HG02759 (cell line): ENCODE measurements around the gene OR56A5.
"Not testable (repeated sequence)": the region's sequence is repeated elsewhere in the genome, so short reads cannot be mapped to it uniquely, and the experiment has no call there.

Experiments
- ATAC-seq: cut with Tn5 transposase; IDR thresholded peaks from one replicate; pipeline ENCODE4 v1.9.1; 2021; ENCODE audit warnings: mild to moderate bottlenecking, moderate library complexity; ENCODE audit not compliant: unreplicated experiment

OR56A5 gene, protein sequence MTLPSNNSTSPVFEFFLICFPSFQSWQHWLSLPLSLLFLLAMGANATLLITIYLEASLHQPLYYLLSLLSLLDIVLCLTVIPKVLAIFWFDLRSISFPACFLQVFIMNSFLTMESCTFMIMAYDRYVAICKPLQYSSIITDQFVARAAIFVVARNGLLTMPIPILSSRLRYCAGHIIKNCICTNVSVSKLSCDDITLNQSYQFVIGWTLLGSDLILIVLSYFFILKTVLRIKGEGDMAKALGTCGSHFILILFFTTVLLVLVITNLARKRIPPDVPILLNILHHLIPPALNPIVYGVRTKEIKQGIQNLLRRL

GRCh38 chr11:5968394-5968793, at the start of gene OR56A5:
Gene OR56A5 (minus strand): TSS chr11:5968494. CDS start chr11:5968494, 0 bp downstream.
- ATAC-seq = no peak

- no peak for ATAC-seq
These were observed 44.7 kb upstream of the OR56A5 start for GRCh38 chr11:6013042-6013441.

- ATAC-seq = no peak
These were observed 43.9 kb upstream of the OR56A5 start for GRCh38 chr11:6012035-6012668.

DNA sequence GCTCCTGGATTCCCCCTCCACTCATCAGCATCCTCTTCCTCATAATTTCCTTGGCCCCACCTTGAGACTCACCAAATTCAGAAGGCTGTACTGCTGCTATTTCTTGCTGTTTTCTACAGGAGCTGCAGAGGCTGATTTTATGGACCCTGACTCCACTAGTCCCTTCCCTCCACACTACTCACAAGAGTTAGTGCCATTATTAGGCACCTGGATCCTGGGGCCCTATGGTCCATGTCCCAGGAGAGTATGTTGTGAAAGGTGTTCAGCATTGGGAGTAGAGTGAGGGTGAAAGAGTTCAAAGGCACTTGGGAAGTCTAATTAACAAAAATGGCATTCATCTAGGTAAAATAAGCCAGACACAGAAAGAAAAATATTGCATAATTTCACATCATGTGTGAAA, 38.6 kb upstream of the OR56A5 start, which contains the start of gene OR56A4:
TSS of gene OR56A4 (minus strand) at position 101 of the 400 bp plus-strand sequence. CDS start 3,954 bp downstream, outside the sequence.
- no peak for ATAC-seq

GRCh38 chr11:6006395-6006794, 38.1 kb upstream of the OR56A5 start:
- no peak for ATAC-seq

- no peak for ATAC-seq
These were observed 34.0 kb upstream of the OR56A5 start for GRCh38 chr11:6002202-6002699.

DNA sequence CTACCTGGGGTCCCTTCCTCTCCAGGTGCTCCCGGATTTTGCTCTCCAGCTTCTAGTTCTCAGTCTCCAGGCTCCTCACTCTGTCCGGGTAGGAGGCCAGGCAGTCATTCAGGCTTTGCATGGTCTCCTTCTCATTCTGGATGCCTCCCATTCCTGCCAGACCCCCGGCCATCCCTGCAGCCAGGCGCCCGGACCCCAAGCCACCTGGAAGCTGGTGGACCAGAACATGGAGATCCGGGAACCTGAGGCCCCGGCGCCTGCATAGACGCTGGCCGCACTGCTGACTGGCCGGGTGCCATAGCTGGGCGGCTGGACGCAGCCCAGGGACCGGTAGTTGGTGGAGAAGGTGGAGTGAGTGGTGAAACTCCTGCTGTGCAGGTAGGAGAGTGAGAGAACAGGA, 26.5 kb upstream of the OR56A5 start:
- ATAC-seq = no peak

- ATAC-seq = no peak
These were observed 24.4 kb upstream of the OR56A5 start for GRCh38 chr11:5992604-5993251.

- ATAC-seq = no peak
These were observed 23.9 kb upstream of the OR56A5 start for GRCh38 chr11:5992150-5992549.

DNA sequence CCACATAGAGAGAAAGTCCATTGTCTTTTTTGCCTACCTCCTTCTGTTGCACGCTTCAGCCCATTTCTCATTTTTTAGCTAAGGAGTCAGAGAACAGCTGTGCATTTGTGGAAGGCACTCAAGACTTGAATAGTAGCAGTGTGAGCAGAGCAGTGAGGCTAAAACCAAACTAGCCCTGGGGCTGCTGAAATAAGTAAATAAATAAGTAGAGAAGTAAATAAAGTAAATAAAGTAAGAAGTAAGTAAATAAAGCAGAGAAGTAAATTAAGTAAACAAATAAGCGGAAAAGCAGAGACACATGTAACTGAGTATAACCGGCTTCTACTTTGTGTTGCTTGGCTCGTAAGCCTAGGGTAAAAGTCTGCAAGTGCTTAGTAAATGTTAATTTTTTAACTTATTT, 20.9 kb upstream of the OR56A5 start:
- ATAC-seq = no peak

DNA sequence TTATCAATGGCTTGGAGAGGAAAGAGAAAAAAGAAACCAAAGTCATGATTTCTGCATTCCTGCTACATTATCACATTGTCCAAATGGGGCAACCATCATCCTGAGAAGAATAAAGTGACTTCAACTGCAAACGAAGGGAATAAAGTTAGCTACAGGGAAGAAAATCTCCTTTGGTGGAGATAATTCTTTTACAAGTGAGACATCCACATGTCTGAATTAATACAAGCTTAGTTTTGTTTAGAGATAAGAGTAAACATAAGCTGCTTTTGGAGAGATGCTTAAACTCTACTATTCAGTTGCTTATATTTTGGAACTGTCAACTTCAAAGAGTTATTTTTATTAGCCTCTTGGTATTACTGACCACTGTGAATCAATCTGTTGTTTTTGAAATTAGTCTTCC, 18.6 kb upstream of the OR56A5 start, which contains the start of gene OR52L1:
TSS of gene OR52L1 (minus strand) at position 101 of the 400 bp plus-strand sequence. CDS start at position 46, 55 bp downstream.
- no peak for ATAC-seq

DNA sequence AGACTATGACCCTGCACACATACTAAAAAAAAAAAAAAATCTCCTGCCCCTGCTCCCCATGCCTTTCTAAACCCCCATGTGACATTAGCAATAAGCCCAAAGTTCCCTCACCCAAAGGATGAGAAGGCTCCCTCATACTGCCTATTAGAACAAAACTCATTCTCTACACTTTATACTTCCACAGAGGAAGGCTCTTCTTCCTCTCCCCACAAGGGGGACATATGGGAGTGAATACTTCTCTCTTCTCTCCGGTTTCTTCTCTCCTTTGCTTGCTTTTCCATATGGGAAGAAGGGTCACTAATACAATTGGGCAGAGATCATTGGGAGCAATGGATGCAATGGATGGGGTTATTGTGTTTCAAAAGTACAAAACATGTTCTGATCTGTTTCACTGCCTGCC, 15.1 kb upstream of the OR56A5 start:
- ATAC-seq = no peak

GRCh38 chr11:5973530-5973929, 5.2 kb upstream of the OR56A5 start:
- ATAC-seq = no peak

GRCh38 chr11:5967708-5968107, 586 bp downstream of the OR56A5 start:
- no peak for ATAC-seq

DNA sequence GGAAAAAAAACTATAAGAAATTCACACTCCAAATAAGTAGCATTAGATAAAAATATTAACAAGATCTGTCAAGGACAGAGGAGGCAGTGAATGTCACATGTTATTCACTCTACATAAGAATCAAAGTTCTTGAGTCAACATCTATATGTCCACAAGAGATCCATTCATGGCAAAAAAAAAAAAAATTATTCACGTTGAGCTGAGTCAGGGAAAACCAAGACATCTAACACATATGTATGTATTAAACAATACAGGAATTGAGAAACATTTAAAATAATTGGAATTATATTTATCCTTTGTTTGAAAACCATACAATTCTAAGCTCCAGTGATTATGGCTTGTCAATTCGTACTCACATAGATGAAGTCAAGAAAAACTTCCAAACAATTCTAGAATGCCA, 1.3 kb downstream of the OR56A5 start:
- no peak for ATAC-seq

DNA sequence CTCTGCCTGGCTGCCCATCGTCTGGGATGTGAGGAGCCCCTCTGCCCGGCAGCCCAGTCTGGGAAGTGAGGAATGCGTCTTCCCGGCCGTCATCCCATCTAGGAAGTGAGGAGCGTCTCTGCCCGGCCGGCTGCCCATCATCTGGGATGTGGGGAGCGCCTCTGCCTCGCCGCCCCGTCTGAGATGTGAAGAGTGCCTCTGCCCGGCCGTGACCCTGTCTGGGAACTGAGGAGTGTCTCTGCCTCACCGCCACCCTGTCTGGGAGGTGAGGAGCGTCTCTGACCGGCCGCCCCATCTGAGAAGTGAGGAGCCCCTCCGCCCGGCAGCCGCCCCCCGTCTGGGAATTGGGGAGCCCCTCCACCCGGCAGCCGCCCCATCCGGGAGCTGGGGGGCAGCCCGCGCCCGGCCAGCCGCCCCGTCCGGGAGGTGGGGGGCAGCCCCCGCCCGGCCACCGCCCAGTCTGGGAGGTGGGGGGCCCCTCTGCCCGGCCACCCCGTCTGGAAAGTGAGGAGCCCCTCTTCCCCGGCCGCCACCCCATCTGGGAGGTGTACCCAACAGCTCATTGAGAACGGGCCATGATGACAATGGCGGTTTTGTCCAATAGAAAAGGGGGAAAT, 7.5 kb downstream of the OR56A5 start:
- ATAC-seq = not testable (repeated sequence)

DNA sequence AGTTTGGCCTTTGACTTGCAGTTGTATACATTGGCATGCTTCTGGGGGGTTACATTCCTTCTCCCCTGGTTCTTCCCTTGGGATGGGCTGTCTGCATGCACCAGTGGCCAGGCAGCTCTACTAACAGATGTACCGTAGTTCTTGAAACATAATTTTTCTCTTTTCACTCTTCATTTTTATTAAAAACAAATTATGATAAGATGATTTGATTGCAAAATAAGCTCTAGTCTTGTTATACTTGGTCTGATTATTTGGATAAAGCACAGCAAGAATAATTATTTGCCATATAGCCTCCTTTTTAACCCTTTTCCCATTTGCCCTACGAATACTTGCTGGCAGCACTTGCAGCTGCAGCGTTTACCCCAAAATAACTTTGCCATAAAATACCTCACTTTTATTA, 12.7 kb downstream of the OR56A5 start:
- no peak for ATAC-seq

GRCh38 chr11:5941951-5942350, 26.3 kb downstream of the OR56A5 start, which contains the start of gene OR56A3:
Gene OR56A3 (plus strand): TSS chr11:5942251. CDS start chr11:5947347, 5,096 bp downstream.
- ATAC-seq = no peak

- ATAC-seq = no peak
These were observed 27.5 kb downstream of the OR56A5 start for GRCh38 chr11:5940748-5941147.

- ATAC-seq = no peak
These were observed 29.7 kb downstream of the OR56A5 start for GRCh38 chr11:5938603-5938965.
